Trophoblast cell (in vitro differentiated cells and primary cell): ENCODE measurements around the gene FKBP15.

Experiments used
- DNase-seq, 2 donors: peaks; one replicate each; pipeline ENCODE4 v3.0.0-alpha.2; 2016
- H2AFZ ChIP-seq: 2 replicates; pipeline ENCODE4 v1.6.1; 2013; ENCODE audit warnings: low read length, moderate library complexity, mild to moderate bottlenecking; ENCODE audit not compliant: insufficient read depth, poor library complexity
- H2AK5ac ChIP-seq: 2 replicates; pipeline ENCODE4 v1.6.1; 2013; ENCODE audit warnings: mild to moderate bottlenecking, low read length
- H2BK120ac ChIP-seq: 2 replicates; pipeline ENCODE4 v1.6.1; 2013; ENCODE audit warnings: low read length, mild to moderate bottlenecking, moderate library complexity; ENCODE audit not compliant: insufficient read depth, poor library complexity
- H2BK12ac ChIP-seq: 2 replicates; pipeline ENCODE4 v1.6.1; 2013; ENCODE audit warnings: mild to moderate bottlenecking, low read length, moderate library complexity
- H2BK5ac ChIP-seq: 2 replicates; pipeline ENCODE4 v1.6.1; 2013; ENCODE audit warnings: low read length, low read depth, moderate library complexity, mild to moderate bottlenecking; ENCODE audit not compliant: poor library complexity
- H3K14ac ChIP-seq: 2 replicates; pipeline ENCODE4 v1.6.1; 2013; ENCODE audit warnings: mild to moderate bottlenecking, low read length
- H3K18ac ChIP-seq: 2 replicates; pipeline ENCODE4 v1.6.1; 2013; ENCODE audit warnings: mild to moderate bottlenecking, low read length
- H3K23ac ChIP-seq: 2 replicates; pipeline ENCODE4 v1.6.1; 2013; ENCODE audit warnings: low read length
- H3K27ac ChIP-seq: 2 replicates; pipeline ENCODE4 v1.5.1; 2013; ENCODE audit warnings: low read depth, mild to moderate bottlenecking, inconsistent platforms, low read length, moderate library complexity
- H3K27me3 ChIP-seq: 2 replicates; pipeline ENCODE4 v1.6.1; 2013; ENCODE audit warnings: inconsistent platforms, mild to moderate bottlenecking, low read length, moderate library complexity; ENCODE audit not compliant: insufficient read depth
- H3K36me3 ChIP-seq, 2 experiments: 1 replicate in 1 of 2; 2 replicates in 1 of 2; pipeline ENCODE4 v1.6.1; 2013; ENCODE audit warnings: low read length in 2 of 2, mild to moderate bottlenecking in 2 of 2, moderate library complexity in 1 of 2; ENCODE audit not compliant: insufficient read depth in 2 of 2, control insufficient read depth in 1 of 2
- H3K4ac ChIP-seq: 2 replicates; pipeline ENCODE4 v1.6.1; 2013; ENCODE audit warnings: low read depth, mild to moderate bottlenecking, low read length, moderate library complexity
- H3K4me1 ChIP-seq, 2 experiments: 1 replicate in 1 of 2; 2 replicates in 1 of 2; pipeline ENCODE4 v1.6.1; 2013; ENCODE audit warnings: low read length in 2 of 2, mild to moderate bottlenecking in 2 of 2, moderate library complexity in 1 of 2; ENCODE audit not compliant: insufficient read depth in 2 of 2, control insufficient read depth in 1 of 2
- H3K4me2 ChIP-seq: 2 replicates; pipeline ENCODE4 v1.6.1; 2013; ENCODE audit warnings: inconsistent platforms, mild to moderate bottlenecking, low read length, moderate library complexity
- H3K4me3 ChIP-seq: 2 replicates; pipeline ENCODE4 v1.5.1; 2013; ENCODE audit warnings: mild to moderate bottlenecking, low read depth, low read length, inconsistent platforms
- H3K79me1 ChIP-seq: one replicate; pipeline ENCODE4 v1.6.1; 2013; ENCODE audit warnings: low read length
- H3K79me2 ChIP-seq: 2 replicates; pipeline ENCODE4 v1.6.1; 2013; ENCODE audit warnings: low read length, mild to moderate bottlenecking; ENCODE audit not compliant: control insufficient read depth, insufficient read depth, poor library complexity
- H3K9ac ChIP-seq: 2 replicates; pipeline ENCODE4 v1.6.1; 2013; ENCODE audit warnings: mild to moderate bottlenecking, low read length
- H3K9me3 ChIP-seq: 2 replicates; pipeline ENCODE4 v1.6.1; 2013; ENCODE audit warnings: low read depth, mild to moderate bottlenecking, control low read depth, inconsistent platforms, low read length; ENCODE audit not compliant: insufficient read depth
- H4K12ac ChIP-seq: 2 replicates; pipeline ENCODE4 v1.6.1; 2013; ENCODE audit warnings: low read depth, mild to moderate bottlenecking, low read length, moderate library complexity
- H4K8ac ChIP-seq: 2 replicates; pipeline ENCODE4 v1.6.1; 2013; ENCODE audit warnings: low read depth, mild to moderate bottlenecking, low read length, moderate library complexity
- H4K91ac ChIP-seq: one replicate; pipeline ENCODE4 v1.6.1; 2013; ENCODE audit warnings: low read depth, mild to moderate bottlenecking, low read length, moderate library complexity
- WGBS: extraction: QIAGEN DNeasy Blood & Tissue Kit; methylation state at CpG from one replicate; pipeline ENCODE4 v1.1.7; 2013; ENCODE audit warnings: missing lambda C conversion rate; ENCODE audit not compliant: insufficient read length, insufficient coverage; ENCODE audit errors: extremely low coverage; 5-methylcytosine and 5-hydroxymethylcytosine counted together

FKBP15 gene

DNA sequence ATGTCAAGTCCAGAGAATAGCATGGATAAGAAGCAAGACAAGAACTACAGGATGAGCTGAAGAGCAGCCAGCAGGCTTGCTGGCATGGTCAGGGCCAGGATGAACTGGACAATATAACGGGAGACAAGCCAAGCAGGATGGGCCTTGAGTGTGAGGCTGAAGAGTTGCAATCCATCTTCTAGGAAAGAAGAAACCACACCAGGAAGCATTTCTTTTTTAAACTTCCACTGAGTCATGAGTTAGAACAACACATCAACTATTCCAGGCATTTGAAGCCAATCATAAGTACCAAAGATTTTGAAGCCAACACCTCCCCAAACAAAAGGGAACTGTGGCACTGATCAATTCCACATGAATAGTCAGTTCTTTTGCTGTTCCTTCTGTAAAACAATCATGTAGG, 43.0 kb downstream of the FKBP15 start:
- Histone ChIP-seq H2BK120ac (no peak overlapping the region), H3K18ac (no peak overlapping the region), H3K4me2 (no peak overlapping the region), H3K79me2 (no peaks in the 10 kb centered on the region), H4K8ac (no peak overlapping the region), H3K36me3 (peaks cover 13 to 41% of the 10 kb centered on the region in 2 experiments), H2AK5ac (no peak overlapping the region), H3K4ac (no peak overlapping the region), H3K14ac (no peak overlapping the region), H2BK5ac (no peak overlapping the region), H2AFZ (no peak overlapping the region), H2BK12ac (no peak overlapping the region), H3K4me1 (no peaks in the 10 kb centered on the region), H3K9ac (no peak overlapping the region), H4K12ac (no peak overlapping the region), H3K23ac (no peak overlapping the region), H3K79me1 (no peaks in the 10 kb centered on the region), H3K4me3 (no peak overlapping the region), H3K9me3 (peaks cover 1% of the 10 kb centered on the region), H4K91ac (no peak overlapping the region), H3K27ac (no peak overlapping the region), H3K27me3 (no peaks in the 10 kb centered on the region)
- WGBS: no CpG with 5 or more reads among the region's 1 CpG
- no peak for DNase-seq

GRCh38 chr9:113177251-113177650, 43.8 kb downstream of the FKBP15 start:
- H3K4ac ChIP-seq: no peak overlapping the region
- H3K27ac ChIP-seq: no peak overlapping the region
- H2BK12ac ChIP-seq: no peak overlapping the region
- no peak overlapping the region for H4K12ac ChIP-seq
- no peak overlapping the region for H3K9ac ChIP-seq
- H3K36me3 ChIP-seq: peaks cover 15 to 41% of the 10 kb centered on the region in 2 experiments
- H3K79me1 ChIP-seq: no peaks in the 10 kb centered on the region
- no peak overlapping the region for H2AK5ac ChIP-seq
- no peaks in the 10 kb centered on the region for H3K79me2 ChIP-seq
- H3K14ac ChIP-seq: no peak overlapping the region
- no CpG with 5 or more reads among the region's 2 CpGs for WGBS
- DNase-seq: no peak
- no peak overlapping the region for H3K23ac ChIP-seq
- H2BK120ac ChIP-seq: no peak overlapping the region
- no peak overlapping the region for H2BK5ac ChIP-seq
- H3K4me2 ChIP-seq: no peak overlapping the region
- no peak overlapping the region for H3K18ac ChIP-seq
- H3K27me3 ChIP-seq: no peaks in the 10 kb centered on the region
- H3K4me1 ChIP-seq: no peaks in the 10 kb centered on the region
- no peak overlapping the region for H4K8ac ChIP-seq
- no peak overlapping the region for H2AFZ ChIP-seq
- H3K4me3 ChIP-seq: no peak overlapping the region
- no peak overlapping the region for H4K91ac ChIP-seq
- H3K9me3 ChIP-seq: peaks cover 1% of the 10 kb centered on the region

GRCh38 chr9:113176803-113177202, 44.3 kb downstream of the FKBP15 start:
- no peak overlapping the region for H2BK120ac ChIP-seq

GRCh38 chr9:113173341-113173740, 47.7 kb downstream of the FKBP15 start:
- H3K27ac ChIP-seq: no peak overlapping the region
- H3K4me1 ChIP-seq: no peaks in the 10 kb centered on the region
- no peak overlapping the region for H3K14ac ChIP-seq
- no peak overlapping the region for H4K91ac ChIP-seq
- no CpG with 5 or more reads among the region's 3 CpGs for WGBS
- H2AK5ac ChIP-seq: no peak overlapping the region
- no peak overlapping the region for H2BK5ac ChIP-seq
- no peak overlapping the region for H2BK12ac ChIP-seq
- peaks cover 34 to 56% of the 10 kb centered on the region in 2 experiments for H3K36me3 ChIP-seq
- H3K23ac ChIP-seq: no peak overlapping the region
- H3K4me3 ChIP-seq: no peak overlapping the region
- H3K79me2 ChIP-seq: no peaks in the 10 kb centered on the region
- H3K9ac ChIP-seq: peak overlapping the region; percentile 38
- no peaks in the 10 kb centered on the region for H3K27me3 ChIP-seq
- no peak overlapping the region for H3K18ac ChIP-seq
- no peak overlapping the region for H2AFZ ChIP-seq
- no peak overlapping the region for H4K8ac ChIP-seq
- H3K9me3 ChIP-seq: peaks cover 3% of the 10 kb centered on the region
- H4K12ac ChIP-seq: no peak overlapping the region
- no peak for DNase-seq
- no peaks in the 10 kb centered on the region for H3K79me1 ChIP-seq
- H3K4ac ChIP-seq: no peak overlapping the region
- H2BK120ac ChIP-seq: no peak overlapping the region
- no peak overlapping the region for H3K4me2 ChIP-seq

More at GRCh38 chr9:113176803-113177202, 44.3 kb downstream of the FKBP15 start:
- Histone ChIP-seq H3K4me3 (no peak overlapping the region), H3K79me1 (no peaks in the 10 kb centered on the region), H3K36me3 (peaks cover 15 to 38% of the 10 kb centered on the region in 2 experiments), H3K79me2 (no peaks in the 10 kb centered on the region), H3K14ac (no peak overlapping the region), H4K8ac (no peak overlapping the region), H2BK12ac (no peak overlapping the region), H3K9me3 (peaks cover 1% of the 10 kb centered on the region), H3K9ac (no peak overlapping the region), H3K4me2 (no peak overlapping the region), H4K91ac (no peak overlapping the region), H2AK5ac (no peak overlapping the region), H3K18ac (no peak overlapping the region), H2AFZ (no peak overlapping the region), H3K27ac (no peak overlapping the region), H4K12ac (no peak overlapping the region), H3K4me1 (no peaks in the 10 kb centered on the region), H3K23ac (no peak overlapping the region), H3K4ac (no peak overlapping the region), H2BK5ac (no peak overlapping the region), H3K27me3 (no peaks in the 10 kb centered on the region)
- WGBS: no CpG with 5 or more reads among the region's 6 CpGs
- DNase-seq: no peak
